Gastrocnemius medialis (tissue), 4 donors: Measurements from ENCODE around the gene ACTR6.

Source experiments
- CTCF ChIP-seq, 5 experiments: fragments of 450-650 bp in 3 of 5; fragments of 200-600 bp in 2 of 5; sonication (generic) in 2 of 5; IDR thresholded peaks in 4 of 5; conservative IDR thresholded peaks in 1 of 5; 1 replicate in 4 of 5; 2 replicates in 1 of 5; pipeline ENCODE4 v1.5.1; 2016 to 2019; ENCODE audit warnings: antibody characterized with exemption in 5 of 5, mild to moderate bottlenecking in 3 of 5, moderate library complexity in 3 of 5
- POLR2A ChIP-seq, 2 donors: fragments of 450-650 bp; IDR thresholded peaks; one replicate each; pipeline ENCODE4 v1.6.1; 2017; ENCODE audit warnings: antibody characterized with exemption in 2 of 2, mild to moderate bottlenecking in 2 of 2, moderate library complexity in 2 of 2

GRCh38 chr12:100229036-100229635 is 28.5 kb downstream of the ACTR6 start:
- no peak for TF ChIP-seq CTCF (IDR thresholded peaks at IDR 0.05 in 4 of 5, conservative IDR thresholded peaks at IDR 0.05 in 1 of 5)
- TF ChIP-seq POLR2A (IDR thresholded peaks at IDR 0.05), result no peak
